ENCODE data around the gene PDS5A.
"Not testable (repeated sequence)": the region's sequence is repeated elsewhere in the genome, so short reads cannot be mapped to it uniquely, and the experiment has no call there.

PDS5A gene

DNA sequence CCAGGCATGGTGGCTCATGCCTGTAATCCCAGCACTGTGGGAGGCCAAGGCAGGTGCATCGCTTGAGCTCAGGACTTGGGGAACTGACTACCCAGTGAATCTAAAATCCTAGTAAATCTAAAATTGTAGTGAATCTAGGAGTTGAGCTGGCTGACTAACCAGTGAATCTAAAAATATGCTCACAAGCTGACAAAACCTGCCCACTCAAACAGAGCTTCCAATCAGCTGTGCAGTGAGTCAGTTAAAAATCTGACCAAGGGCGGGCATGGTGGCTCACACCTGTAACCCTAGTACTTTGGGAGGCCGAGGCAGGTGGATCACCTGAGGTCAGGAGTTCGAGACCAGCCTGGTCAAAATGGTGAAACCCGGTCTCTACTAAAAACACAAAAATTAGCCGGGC, 72.7 kb downstream of the PDS5A start:
- WGBS, 2 experiments: 96% methylated on average over 6 of the region's 6 CpGs
- H3K4me1 ChIP-seq (ENCODE audit: control insufficient read depth, insufficient read depth, low read length); H3K9me3 ChIP-seq (ENCODE audit: control insufficient read depth, low read length); H3K27me3 ChIP-seq (ENCODE audit: control insufficient read depth, insufficient read depth, low read length, poor library complexity, severe bottlenecking); H3K4me3 ChIP-seq (ENCODE audit: insufficient read depth, low read depth, low read length); H3K27ac ChIP-seq (ENCODE audit: insufficient read depth, low read depth, low read length, poor library complexity, severe bottlenecking): not testable (repeated sequence)
- peaks cover 11% of the 10 kb centered on the region for H3K36me3 ChIP-seq (ENCODE audit: control insufficient read depth, insufficient read depth, low read length)

GRCh38 chr4:39900966-39901365, 76.7 kb downstream of the PDS5A start:
- Histone ChIP-seq H3K36me3 (ENCODE audit: control insufficient read depth, insufficient read depth, low read length) (peaks cover 31% of the 10 kb centered on the region), H3K4me1 (ENCODE audit: control insufficient read depth, insufficient read depth, low read length) (no peaks in the 10 kb centered on the region), H3K9me3 (ENCODE audit: control insufficient read depth, low read length) (no peaks in the 10 kb centered on the region), H3K4me3 (ENCODE audit: insufficient read depth, low read depth, low read length) (no peak overlapping the region), H3K27ac (ENCODE audit: insufficient read depth, low read depth, low read length, poor library complexity, severe bottlenecking) (no peak overlapping the region), H3K27me3 (ENCODE audit: control insufficient read depth, insufficient read depth, low read length, poor library complexity, severe bottlenecking) (no peaks in the 10 kb centered on the region)
- WGBS, 2 experiments: 91 to 96% methylated on average over 2 of the region's 2 CpGs

DNA sequence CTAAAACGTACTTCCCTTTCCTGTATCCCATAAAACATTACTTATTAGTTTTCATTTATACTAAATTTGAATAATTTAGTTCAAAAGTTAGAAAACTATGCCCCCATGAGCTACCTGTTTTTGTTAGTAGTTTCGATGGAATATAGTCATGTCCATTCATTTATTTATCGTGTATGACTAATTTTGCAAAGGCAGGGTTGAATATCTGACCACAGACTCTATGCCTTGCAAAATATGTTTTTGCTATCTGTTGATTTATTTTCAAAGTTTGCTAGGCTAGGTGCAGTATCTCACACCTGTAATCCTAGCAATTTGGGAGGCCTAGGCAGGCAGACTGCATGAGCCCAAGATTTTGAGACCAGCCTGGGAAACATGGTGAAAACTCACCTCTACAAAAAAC, 78.4 kb downstream of the PDS5A start:
- no peaks in the 10 kb centered on the region for H3K9me3 ChIP-seq (ENCODE audit: control insufficient read depth, low read length)
- H3K4me3 ChIP-seq (ENCODE audit: insufficient read depth, low read depth, low read length): no peak overlapping the region
- no peaks in the 10 kb centered on the region for H3K4me1 ChIP-seq (ENCODE audit: control insufficient read depth, insufficient read depth, low read length)
- peaks cover 39% of the 10 kb centered on the region for H3K36me3 ChIP-seq (ENCODE audit: control insufficient read depth, insufficient read depth, low read length)
- H3K27me3 ChIP-seq (ENCODE audit: control insufficient read depth, insufficient read depth, low read length, poor library complexity, severe bottlenecking): no peaks in the 10 kb centered on the region
- H3K27ac ChIP-seq (ENCODE audit: insufficient read depth, low read depth, low read length, poor library complexity, severe bottlenecking): no peak overlapping the region
- 95 to 96% methylated on average over 2 of the region's 3 CpGs for WGBS, 2 experiments

DNA sequence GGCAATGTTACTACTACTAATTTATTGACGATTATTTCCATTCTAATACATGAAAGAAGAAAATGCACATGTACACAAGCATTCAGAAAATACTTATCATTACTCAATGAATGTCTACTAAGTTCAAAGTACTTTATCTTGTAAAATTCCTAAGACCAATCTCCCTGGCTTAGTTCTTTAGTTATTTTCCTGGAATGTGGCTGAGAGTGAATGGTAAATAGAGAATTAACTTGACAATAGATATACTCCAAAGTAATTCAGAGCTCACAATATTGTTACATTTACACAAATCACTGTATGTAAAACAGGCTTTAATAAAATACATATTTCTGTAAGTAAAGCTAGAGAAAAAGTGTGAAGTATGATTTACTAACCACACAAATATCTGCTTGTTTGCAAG, 79.7 kb downstream of the PDS5A start:
- WGBS, 2 experiments: 100% methylated on average over 1 of the region's 1 CpG; no CpG with 5 or more reads in 1 of the 2 experiments
- no peak overlapping the region for H3K27ac ChIP-seq (ENCODE audit: insufficient read depth, low read depth, low read length, poor library complexity, severe bottlenecking)
- H3K4me1 ChIP-seq (ENCODE audit: control insufficient read depth, insufficient read depth, low read length): no peaks in the 10 kb centered on the region
- no peaks in the 10 kb centered on the region for H3K9me3 ChIP-seq (ENCODE audit: control insufficient read depth, low read length)
- no peaks in the 10 kb centered on the region for H3K27me3 ChIP-seq (ENCODE audit: control insufficient read depth, insufficient read depth, low read length, poor library complexity, severe bottlenecking)
- no peak overlapping the region for H3K4me3 ChIP-seq (ENCODE audit: insufficient read depth, low read depth, low read length)
- peaks cover 42% of the 10 kb centered on the region for H3K36me3 ChIP-seq (ENCODE audit: control insufficient read depth, insufficient read depth, low read length)

- H3K4me1 ChIP-seq (ENCODE audit: control insufficient read depth, insufficient read depth, low read length): no peaks in the 10 kb centered on the region
- no peaks in the 10 kb centered on the region for H3K9me3 ChIP-seq (ENCODE audit: control insufficient read depth, low read length)
- no peak overlapping the region for H3K27ac ChIP-seq (ENCODE audit: insufficient read depth, low read depth, low read length, poor library complexity, severe bottlenecking)
- peaks cover 39% of the 10 kb centered on the region for H3K36me3 ChIP-seq (ENCODE audit: control insufficient read depth, insufficient read depth, low read length)
- H3K27me3 ChIP-seq (ENCODE audit: control insufficient read depth, insufficient read depth, low read length, poor library complexity, severe bottlenecking): no peaks in the 10 kb centered on the region
- 80 to 91% methylated on average over 2 to 3 of the region's 3 CpGs for WGBS, 2 experiments
- H3K4me3 ChIP-seq (ENCODE audit: insufficient read depth, low read depth, low read length): no peak overlapping the region
These were observed 84.0 kb downstream of the PDS5A start for GRCh38 chr4:39893693-39894072.

DNA sequence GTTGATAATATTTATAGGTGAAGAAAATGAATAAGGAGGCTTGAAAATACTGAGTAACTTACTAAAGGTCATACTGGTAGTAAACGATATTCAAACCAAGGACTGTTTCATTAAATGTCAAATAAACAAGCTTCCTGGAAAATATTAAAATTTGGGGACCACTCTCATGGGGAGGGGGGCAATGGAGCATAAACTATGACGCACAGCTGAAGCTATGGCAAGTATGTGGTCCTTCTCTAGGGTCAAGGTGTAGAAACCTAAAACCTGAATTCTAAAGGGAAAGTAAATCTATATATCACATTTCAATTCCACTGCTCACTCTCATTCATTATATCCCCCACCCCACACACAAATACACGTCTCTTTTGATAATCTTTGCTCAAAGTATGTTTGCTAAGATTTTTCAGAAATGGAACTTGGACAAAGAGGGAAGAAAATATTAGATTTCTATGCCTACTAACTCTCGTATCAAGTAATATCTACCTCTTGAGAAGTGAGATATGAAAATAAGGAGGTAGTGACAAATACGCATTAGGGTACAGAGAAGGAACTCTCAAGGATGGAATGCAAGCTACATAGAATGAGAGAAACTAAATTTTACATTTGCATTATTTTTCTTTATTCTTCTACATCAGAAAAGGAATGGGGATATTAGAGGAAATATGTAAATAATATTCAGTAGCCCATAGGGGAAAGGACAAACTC, 84.6 kb downstream of the PDS5A start:
- H3K4me3 ChIP-seq (ENCODE audit: insufficient read depth, low read depth, low read length): no peak overlapping the region

DNA sequence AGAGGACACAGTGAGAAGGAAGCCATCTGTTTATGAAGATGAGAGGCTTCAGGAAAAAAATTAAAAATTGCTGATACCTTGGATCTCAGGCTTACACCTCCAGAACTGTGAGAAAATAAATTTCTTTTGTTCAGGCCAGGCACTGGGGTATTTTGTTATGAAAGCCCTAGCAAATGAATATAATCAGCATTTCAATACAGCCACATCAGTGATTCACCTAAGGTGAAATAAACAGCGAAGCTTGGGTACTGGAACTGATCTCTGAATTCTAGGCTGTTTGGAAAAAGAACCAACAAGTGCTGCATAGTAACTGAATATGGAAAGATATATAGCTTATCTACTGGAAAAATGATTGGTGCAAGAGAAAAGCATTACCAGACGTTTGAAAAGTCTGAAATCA, 88.5 kb downstream of the PDS5A start:
- 70 to 83% methylated on average over 2 of the region's 2 CpGs for WGBS, 2 experiments

More for the DNA sequence above, 84.6 kb downstream of the PDS5A start:
- H3K27ac ChIP-seq (ENCODE audit: insufficient read depth, low read depth, low read length, poor library complexity, severe bottlenecking): no peak overlapping the region
- no peaks in the 10 kb centered on the region for H3K4me1 ChIP-seq (ENCODE audit: control insufficient read depth, insufficient read depth, low read length)
- no peaks in the 10 kb centered on the region for H3K27me3 ChIP-seq (ENCODE audit: control insufficient read depth, insufficient read depth, low read length, poor library complexity, severe bottlenecking)
- H3K9me3 ChIP-seq (ENCODE audit: control insufficient read depth, low read length): no peaks in the 10 kb centered on the region
- peaks cover 35% of the 10 kb centered on the region for H3K36me3 ChIP-seq (ENCODE audit: control insufficient read depth, insufficient read depth, low read length)
- 89 to 95% methylated on average over 4 to 5 of the region's 5 CpGs for WGBS, 2 experiments

GRCh38 chr4:39888541-39888940, 89.2 kb downstream of the PDS5A start:
- Histone ChIP-seq H3K27me3 (ENCODE audit: control insufficient read depth, insufficient read depth, low read length, poor library complexity, severe bottlenecking) (no peaks in the 10 kb centered on the region), H3K4me1 (ENCODE audit: control insufficient read depth, insufficient read depth, low read length) (no peaks in the 10 kb centered on the region), H3K9me3 (ENCODE audit: control insufficient read depth, low read length) (no peaks in the 10 kb centered on the region), H3K36me3 (ENCODE audit: control insufficient read depth, insufficient read depth, low read length) (peaks cover 19% of the 10 kb centered on the region), H3K27ac (ENCODE audit: insufficient read depth, low read depth, low read length, poor library complexity, severe bottlenecking) (no peak overlapping the region), H3K4me3 (ENCODE audit: insufficient read depth, low read depth, low read length) (no peak overlapping the region)
- WGBS, 2 experiments: 95 to 99% methylated on average over 4 of the region's 5 CpGs

More for the DNA sequence above, 88.5 kb downstream of the PDS5A start:
- H3K9me3 ChIP-seq (ENCODE audit: control insufficient read depth, low read length): no peaks in the 10 kb centered on the region
- no peaks in the 10 kb centered on the region for H3K4me1 ChIP-seq (ENCODE audit: control insufficient read depth, insufficient read depth, low read length)
- H3K4me3 ChIP-seq (ENCODE audit: insufficient read depth, low read depth, low read length): no peak overlapping the region
- peaks cover 20% of the 10 kb centered on the region for H3K36me3 ChIP-seq (ENCODE audit: control insufficient read depth, insufficient read depth, low read length)
- no peak overlapping the region for H3K27ac ChIP-seq (ENCODE audit: insufficient read depth, low read depth, low read length, poor library complexity, severe bottlenecking)
- H3K27me3 ChIP-seq (ENCODE audit: control insufficient read depth, insufficient read depth, low read length, poor library complexity, severe bottlenecking): no peaks in the 10 kb centered on the region

- Histone ChIP-seq H3K9me3 (ENCODE audit: control insufficient read depth, low read length) (no peaks in the 10 kb centered on the region), H3K36me3 (ENCODE audit: control insufficient read depth, insufficient read depth, low read length) (peaks cover 20% of the 10 kb centered on the region), H3K27ac (ENCODE audit: insufficient read depth, low read depth, low read length, poor library complexity, severe bottlenecking) (no peak overlapping the region), H3K4me1 (ENCODE audit: control insufficient read depth, insufficient read depth, low read length) (no peaks in the 10 kb centered on the region), H3K27me3 (ENCODE audit: control insufficient read depth, insufficient read depth, low read length, poor library complexity, severe bottlenecking) (no peaks in the 10 kb centered on the region), H3K4me3 (ENCODE audit: insufficient read depth, low read depth, low read length) (no peak overlapping the region)
- WGBS, 2 experiments: 88 to 94% methylated on average over 6 of the region's 6 CpGs
These were observed 94.1 kb downstream of the PDS5A start for GRCh38 chr4:39883646-39884045.

DNA sequence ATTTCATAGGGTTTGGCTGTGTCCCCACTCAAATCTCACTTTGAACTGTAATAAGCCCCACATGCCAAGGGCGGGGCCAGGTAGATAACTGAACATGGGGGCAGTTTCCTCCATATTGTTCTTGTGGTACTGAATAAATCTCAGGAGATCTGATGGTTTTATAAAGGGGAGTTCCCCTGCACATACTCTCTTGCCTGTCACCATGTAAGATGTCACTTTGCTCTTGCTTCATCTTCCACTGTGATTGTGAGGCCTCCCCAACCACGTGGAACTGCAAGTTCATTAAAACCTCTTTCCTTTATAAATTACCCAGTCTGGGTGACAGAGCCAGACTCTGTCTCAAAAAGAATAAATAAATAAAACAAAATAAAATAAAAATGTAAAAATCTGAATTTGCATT, 95.9 kb downstream of the PDS5A start:
- Histone ChIP-seq H3K9me3 (ENCODE audit: control insufficient read depth, low read length) (no peaks in the 10 kb centered on the region), H3K27me3 (ENCODE audit: control insufficient read depth, insufficient read depth, low read length, poor library complexity, severe bottlenecking) (no peaks in the 10 kb centered on the region), H3K4me3 (ENCODE audit: insufficient read depth, low read depth, low read length) (no peak overlapping the region), H3K4me1 (ENCODE audit: control insufficient read depth, insufficient read depth, low read length) (no peaks in the 10 kb centered on the region), H3K27ac (ENCODE audit: insufficient read depth, low read depth, low read length, poor library complexity, severe bottlenecking) (no peak overlapping the region), H3K36me3 (ENCODE audit: control insufficient read depth, insufficient read depth, low read length) (peaks cover 16% of the 10 kb centered on the region)
- WGBS, 2 experiments: 95 to 96% methylated on average over 2 of the region's 2 CpGs
